ENCODE results near the gene CAPN11.

- TF ChIP-seq CTCF (IDR thresholded peaks at IDR 0.05; ENCODE audit: low read depth, low read length, missing input control): no peak
- TF ChIP-seq GABPA (IDR thresholded peaks at IDR 0.05 in 1 of 2, conservative IDR thresholded peaks at IDR 0.05 in 1 of 2): no peak
- no peak for TF ChIP-seq RAD21 (IDR thresholded peaks at IDR 0.05)
Observed at GRCh38 chr6:44166116-44166515, 7.5 kb downstream of the CAPN11 start.

Data from liver (tissue), 3 donors.